ENCODE results near the gene EMILIN1. TPM values are rescaled to one million over a fixed set of nuclear protein-coding genes. Genes with fewer than 3 reads are reported as not detected.

Gene EMILIN1
- total RNA-seq, 4 donors from 2014 or later = 7.9 to 32.2 (median 13.3) TPM

- Histone ChIP-seq H3K9me3 (no peaks in the 10 kb centered on the region), H3K27me3 (no peaks in the 10 kb centered on the region), H3K4me3 (no peak overlapping the region), H3K36me3 (peaks cover 0 to 32% (median 0%) of the 10 kb centered on the region in 3 donors), H3K27ac (no peak overlapping the region), H3K4me1 (peaks cover 0 to 29% (median 11%) of the 10 kb centered on the region in 4 donors)
- TF ChIP-seq POLR2A (IDR thresholded peaks at IDR 0.05) (no peak), CTCF (IDR thresholded peaks at IDR 0.05) (no peak)
- peak in 1 of 3 donors; percentile 30 for DNase-seq
Measured at GRCh38 chr2:27067385-27067784, 11.0 kb upstream of the EMILIN1 start.

DNA sequence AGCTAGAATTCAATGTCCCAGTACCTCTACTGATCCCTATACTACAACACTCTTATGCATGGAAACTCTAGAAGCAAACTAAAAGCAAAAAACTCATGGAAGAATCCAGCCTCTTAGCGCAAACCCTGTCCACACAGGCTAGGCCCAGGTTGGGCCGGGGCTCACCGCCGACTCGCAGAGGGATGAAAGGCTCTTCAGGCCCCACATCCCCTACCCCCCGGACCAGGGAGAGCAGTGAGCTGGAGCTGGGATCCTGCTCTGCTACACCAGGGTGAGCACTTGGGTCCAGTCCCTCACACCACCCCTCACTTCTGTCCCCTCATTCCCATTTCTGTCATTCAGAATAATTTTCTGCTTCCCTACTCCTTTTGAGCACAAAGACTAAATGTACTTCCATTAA is 9.0 kb upstream of the EMILIN1 start:
- Histone ChIP-seq H3K9me3 (no peaks in the 10 kb centered on the region), H3K27me3 (no peaks in the 10 kb centered on the region), H3K27ac (no peak overlapping the region), H3K4me1 (peaks cover 0 to 39% (median 11%) of the 10 kb centered on the region in 4 donors), H3K4me3 (no peak overlapping the region), H3K36me3 (peaks cover 0 to 32% (median 0%) of the 10 kb centered on the region in 3 donors)
- TF ChIP-seq CTCF (IDR thresholded peaks at IDR 0.05) (no peak), POLR2A (IDR thresholded peaks at IDR 0.05) (no peak)
- peak in 1 of 3 donors; percentile 6 for DNase-seq

DNA sequence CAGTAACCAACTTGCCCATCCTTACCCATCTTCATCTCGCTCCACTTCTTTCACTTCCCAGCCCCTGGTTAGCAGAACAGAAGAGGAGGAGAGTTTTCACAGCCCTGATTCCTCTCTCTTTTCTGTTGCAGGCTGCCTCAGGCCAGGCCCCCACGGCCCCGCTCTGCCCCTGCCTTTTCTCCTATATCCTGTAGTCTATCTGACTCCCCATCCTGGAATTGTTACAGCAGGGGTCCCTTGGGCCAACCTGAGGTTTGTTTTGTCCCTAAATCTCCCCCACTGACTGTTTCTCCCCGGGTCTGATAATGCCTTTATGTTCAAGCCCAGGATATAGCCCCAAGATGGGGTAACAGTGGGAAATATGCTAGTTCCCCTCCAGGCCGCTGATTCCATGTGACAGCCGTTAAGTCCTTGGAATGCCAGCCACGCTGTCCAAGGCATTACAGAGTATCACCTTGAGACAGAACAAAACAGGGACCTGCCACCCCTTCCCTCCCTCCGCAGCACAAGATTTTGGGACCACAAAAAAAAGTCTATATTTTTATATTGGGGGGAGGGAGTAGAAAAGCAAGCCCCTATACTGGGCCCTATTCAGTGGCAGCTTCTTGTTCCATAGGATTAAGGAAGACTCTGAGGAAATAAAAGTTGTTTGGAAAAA is 8.3 kb upstream of the EMILIN1 start:
- TF ChIP-seq CTCF (IDR thresholded peaks at IDR 0.05) (no peak), POLR2A (IDR thresholded peaks at IDR 0.05) (no peak)
- no peaks in the 10 kb centered on the region for H3K27me3 ChIP-seq
- H3K9me3 ChIP-seq = no peaks in the 10 kb centered on the region
- peak overlapping the region in 2 of 4 donors; percentile 66 to 97 for H3K4me3 ChIP-seq
- DNase-seq = no peak
- H3K27ac ChIP-seq = peak overlapping the region in 2 of 4 donors; percentile 95 to 96
- peaks cover 0 to 45% (median 12%) of the 10 kb centered on the region in 4 donors for H3K4me1 ChIP-seq
- H3K36me3 ChIP-seq = peaks cover 0 to 32% (median 0%) of the 10 kb centered on the region in 3 donors

GRCh38 chr2:27070653-27071276 is 7.7 kb upstream of the EMILIN1 start:
- Histone ChIP-seq H3K9me3 (no peaks in the 10 kb centered on the region), H3K36me3 (peaks cover 0 to 32% (median 0%) of the 10 kb centered on the region in 3 donors), H3K27me3 (no peaks in the 10 kb centered on the region), H3K27ac (peak overlapping the region; percentile 88 to 96 (median 94)), H3K4me1 (peaks cover 0 to 52% (median 15%) of the 10 kb centered on the region in 4 donors), H3K4me3 (peak overlapping the region; percentile 66 to 97 (median 82))
- TF ChIP-seq POLR2A (IDR thresholded peaks at IDR 0.05) = no peak
- TF ChIP-seq CTCF (IDR thresholded peaks at IDR 0.05) = no peak
- DNase-seq = no peak

DNA sequence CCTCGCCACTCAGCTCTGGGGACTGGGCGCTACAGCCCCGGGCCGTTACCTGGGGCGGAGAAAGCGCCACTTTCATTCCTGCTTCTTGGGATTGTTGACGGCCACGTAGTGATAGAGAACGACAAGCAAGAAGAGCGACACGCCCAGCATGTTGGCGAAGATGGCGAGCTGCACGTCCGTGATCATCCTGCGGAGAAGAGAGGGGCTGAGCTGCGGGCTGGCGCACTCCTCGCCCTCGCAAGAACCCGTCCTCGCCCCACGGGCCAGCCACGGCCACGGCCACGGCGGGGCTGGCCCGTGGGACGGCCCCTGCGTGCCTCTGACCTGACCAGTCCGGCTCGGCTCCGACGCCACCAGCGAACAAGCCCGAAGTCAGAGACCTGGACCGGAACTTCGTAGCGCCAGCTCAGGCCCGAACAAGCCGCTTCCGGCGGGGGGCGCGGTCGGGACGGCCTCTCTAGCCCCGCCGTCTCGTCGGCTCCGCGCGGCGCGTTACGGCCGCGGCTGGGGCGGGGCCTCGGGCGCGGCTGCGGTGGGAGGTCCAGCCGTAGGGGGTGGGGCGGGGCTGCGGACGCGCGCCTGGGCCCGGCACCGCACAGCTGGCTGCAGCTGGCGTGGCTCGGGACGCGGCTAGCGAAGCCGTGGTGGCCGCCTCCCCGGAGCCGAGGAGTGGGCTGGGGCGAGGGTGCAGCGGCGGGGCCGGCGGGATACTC is 7.0 kb upstream of the EMILIN1 start, which contains the start of gene OST4:
Gene OST4 (minus strand): TSS at position 378 of the 713 bp plus-strand sequence.
- Histone ChIP-seq H3K4me1 (peaks cover 0 to 53% (median 16%) of the 10 kb centered on the region in 4 donors), H3K36me3 (peaks cover 0 to 32% (median 0%) of the 10 kb centered on the region in 3 donors), H3K9me3 (no peaks in the 10 kb centered on the region), H3K27me3 (no peaks in the 10 kb centered on the region), H3K27ac (peak within 1 kb of the TSS; percentile 88 to 96 (median 94)), H3K4me3 (peak within 1 kb of the TSS; percentile 66 to 97 (median 82))
- peak; percentile 91 to 97 (median 96) for DNase-seq
- TF ChIP-seq CTCF (IDR thresholded peaks at IDR 0.05) (peak in 1 of 6 experiments; percentile 9), POLR2A (IDR thresholded peaks at IDR 0.05) (peak; percentile 87 to 90)
